ENCODE data around the gene TMCO4.
A peak's percentile ranks its signal among the peaks of the same experiment; 100 is the strongest.
"Not testable (repeated sequence)": the region's sequence is repeated elsewhere in the genome, so short reads cannot be mapped to it uniquely, and the experiment has no call there.

TMCO4 gene

DNA sequence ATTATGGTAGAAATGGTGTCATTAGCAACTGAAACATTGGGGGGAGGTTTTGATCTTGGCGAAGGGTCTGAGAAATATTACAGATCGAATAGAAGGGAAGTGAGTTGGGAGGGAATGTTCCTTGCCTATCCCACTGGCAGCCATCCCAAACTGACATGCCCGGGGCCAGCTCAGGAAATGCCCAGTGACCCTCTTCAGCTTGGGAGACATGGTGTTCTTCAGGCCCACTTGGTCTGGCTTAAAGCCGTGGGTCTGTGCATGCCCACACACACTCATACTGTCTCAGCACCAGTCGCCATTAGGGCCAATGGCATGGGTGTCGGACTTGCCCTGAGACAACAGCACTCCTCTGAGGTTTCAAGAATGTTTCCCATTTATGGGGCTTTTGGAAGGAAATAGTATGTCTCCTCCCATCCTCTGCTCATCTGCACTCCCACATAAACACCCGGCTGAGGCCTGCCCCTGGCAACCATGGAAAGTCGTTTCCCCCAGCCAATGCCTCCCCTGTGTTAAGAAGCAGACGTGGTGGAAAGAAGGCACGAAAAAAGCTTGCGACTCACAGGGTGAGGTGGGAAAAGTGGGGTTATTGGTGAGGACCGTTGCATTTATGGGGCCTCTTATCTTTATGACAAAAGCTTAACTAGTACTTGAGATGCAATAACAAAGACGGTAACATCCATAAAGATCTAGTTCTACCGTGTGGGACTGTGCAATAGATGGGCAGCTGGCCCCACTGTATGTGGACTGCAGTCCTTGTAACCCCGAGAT lies 13.3 kb upstream of the TMCO4 start:
- DNase-seq = no peak

DNA sequence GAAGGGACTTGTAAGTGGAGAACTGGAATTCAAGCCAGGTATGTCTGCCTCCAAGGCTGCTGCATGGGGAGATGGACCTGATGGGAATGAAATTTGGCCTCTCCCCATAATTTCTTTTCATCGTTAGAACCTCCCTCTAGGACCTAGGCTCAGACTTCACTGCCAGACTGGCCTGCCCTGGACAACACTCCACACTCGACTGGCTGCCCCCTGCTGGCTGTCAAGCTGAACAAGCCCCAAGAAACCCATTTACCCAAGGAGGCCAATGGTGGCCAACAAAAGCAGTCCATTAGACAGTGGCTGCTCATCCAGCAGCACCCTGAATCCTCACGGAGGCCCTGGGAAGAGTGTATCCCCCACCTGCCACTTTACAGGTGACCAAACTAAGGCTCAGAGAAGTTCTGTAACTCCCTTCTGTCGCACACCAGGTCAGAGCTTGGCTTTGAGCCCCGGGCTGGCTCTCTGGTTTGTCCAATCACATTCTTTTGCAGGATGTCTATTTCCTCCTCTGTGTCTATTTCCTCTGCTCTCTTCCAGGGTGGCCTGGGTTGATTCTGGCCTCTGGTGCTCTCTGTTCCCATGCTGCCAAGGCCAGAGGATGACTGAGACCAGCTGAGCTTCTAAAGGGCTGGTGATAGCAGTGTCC lies 11.6 kb upstream of the TMCO4 start:
- DNase-seq = no peak

DNA sequence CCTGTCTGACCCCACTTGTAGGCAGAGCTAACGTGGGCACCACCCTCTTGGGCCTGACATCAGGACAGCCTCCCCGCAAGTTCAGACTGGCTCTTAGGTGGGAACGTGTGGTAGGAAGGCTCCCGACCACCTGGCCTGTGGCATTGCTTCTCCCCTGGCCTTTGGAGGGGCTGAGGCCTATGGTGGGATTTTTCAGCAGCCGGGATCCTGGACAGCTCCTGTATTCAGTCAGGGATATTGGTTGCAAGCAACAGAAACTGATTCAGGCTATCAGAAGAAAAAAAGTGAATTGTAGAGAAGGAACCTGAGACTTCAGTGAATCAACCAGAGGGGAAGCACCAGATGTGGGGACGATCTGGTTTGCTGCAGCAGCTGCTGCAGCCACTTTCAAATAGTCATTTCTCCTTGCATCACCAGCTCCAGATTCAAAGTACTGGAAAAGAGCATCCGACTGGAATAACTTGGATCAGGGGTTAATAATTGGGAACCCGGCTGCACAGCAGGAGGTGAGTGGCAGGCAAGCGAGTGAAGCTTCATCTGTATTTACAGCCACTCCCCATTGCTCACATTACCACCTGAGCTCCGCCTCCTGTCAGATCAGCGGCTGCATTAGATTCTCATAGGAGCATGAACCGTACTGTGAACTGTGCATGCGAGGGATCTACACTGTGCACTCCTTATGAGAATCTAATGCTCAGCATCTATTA lies 9.5 kb upstream of the TMCO4 start:
- no peak for DNase-seq

DNA sequence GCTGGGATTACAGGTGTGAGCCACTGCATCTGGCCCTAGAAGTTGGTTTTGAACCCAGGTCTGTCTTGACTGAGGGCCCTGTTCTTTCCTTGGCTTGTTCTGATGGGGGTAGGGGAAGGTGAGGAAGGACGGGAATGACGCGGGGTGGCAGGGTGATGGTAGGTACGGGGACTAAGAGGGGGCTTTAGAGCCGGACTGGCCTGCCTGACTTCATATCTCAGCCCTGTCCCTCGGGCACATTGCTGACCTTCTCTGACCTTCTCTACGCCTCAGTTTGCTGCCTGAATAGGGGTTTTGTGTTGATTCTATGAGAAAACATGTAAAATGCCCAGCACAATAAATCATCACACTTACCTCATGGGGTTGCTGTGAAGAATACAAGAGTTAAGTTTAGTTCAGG lies 8.6 kb upstream of the TMCO4 start:
- DNase-seq = no peak

DNA sequence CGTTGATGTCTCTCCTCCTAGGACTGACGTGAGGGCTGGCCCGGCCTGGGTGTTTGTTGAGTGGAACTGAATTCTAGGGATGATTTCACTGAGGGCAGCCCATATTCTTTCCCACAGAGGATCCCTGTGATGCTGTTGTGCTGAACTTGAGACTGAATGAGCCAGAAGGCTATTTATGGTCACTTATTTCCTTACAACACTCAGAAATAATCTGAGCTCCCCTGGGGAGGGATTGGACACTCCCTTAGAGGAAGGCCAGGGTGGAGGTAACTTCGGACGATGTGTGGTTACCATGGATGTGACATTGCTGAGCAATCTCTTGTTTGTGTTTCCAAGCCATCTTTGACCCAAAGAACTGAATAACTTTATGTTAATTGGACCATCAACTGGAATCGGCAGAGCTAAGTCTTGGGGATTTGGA lies 5.1 kb upstream of the TMCO4 start:
- no peak for DNase-seq

DNA sequence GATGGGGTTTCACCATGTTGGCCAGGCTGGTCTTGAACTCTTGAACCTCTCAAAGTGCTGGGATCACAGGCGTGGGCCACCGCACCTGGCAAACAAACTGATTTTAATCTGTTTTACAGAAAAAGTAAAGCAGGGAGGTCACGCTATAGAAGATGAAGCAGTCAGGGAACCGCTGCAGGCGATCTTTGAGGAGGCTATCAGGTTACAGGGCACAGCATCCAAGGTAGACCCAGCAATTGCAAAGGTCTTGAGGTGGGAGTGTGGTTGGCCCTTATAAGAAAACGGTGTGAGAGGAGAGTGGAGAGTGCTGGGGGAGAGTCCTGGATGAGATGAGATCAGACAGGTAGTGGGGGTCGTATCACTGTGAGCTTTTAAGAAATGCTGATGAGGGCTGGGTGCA lies 2.6 kb upstream of the TMCO4 start:
- no peak for DNase-seq

DNA sequence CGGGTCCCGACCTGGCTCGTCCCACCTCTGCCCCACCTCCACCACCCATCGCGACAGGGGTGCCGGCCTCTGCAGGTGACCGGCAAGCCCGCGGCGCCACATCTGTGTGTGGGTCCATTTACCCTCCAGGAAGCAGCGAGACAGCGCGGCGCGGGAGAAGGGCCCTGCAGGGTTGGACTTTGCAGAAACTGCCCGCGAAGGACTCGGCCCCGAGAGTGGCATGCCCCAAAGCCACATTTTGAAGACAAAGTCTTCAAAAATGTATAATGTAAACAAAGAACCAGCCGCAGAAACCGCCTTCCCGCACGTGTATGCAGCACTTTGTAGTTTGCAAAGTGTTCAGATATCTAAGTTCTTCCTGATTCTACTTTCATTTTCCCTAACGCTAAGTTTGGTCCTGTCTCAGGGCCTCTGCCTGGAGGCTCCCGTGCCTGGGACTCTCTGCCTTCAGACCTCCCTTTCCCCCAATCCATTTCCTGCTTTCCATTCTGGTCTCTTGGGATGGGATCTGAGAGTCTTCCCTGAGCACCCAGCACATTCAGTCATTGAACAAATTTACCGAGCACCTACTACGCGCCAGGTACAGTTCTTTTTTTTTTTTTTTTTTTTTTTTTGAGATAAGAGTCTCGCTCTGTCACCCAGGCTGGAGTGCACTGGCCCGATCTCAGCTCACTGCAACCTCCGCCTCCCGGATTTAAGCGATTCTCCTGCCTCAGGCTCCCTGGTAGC lies 524 bp upstream of the TMCO4 start:
- DNase-seq = peak; percentile 54

DNA sequence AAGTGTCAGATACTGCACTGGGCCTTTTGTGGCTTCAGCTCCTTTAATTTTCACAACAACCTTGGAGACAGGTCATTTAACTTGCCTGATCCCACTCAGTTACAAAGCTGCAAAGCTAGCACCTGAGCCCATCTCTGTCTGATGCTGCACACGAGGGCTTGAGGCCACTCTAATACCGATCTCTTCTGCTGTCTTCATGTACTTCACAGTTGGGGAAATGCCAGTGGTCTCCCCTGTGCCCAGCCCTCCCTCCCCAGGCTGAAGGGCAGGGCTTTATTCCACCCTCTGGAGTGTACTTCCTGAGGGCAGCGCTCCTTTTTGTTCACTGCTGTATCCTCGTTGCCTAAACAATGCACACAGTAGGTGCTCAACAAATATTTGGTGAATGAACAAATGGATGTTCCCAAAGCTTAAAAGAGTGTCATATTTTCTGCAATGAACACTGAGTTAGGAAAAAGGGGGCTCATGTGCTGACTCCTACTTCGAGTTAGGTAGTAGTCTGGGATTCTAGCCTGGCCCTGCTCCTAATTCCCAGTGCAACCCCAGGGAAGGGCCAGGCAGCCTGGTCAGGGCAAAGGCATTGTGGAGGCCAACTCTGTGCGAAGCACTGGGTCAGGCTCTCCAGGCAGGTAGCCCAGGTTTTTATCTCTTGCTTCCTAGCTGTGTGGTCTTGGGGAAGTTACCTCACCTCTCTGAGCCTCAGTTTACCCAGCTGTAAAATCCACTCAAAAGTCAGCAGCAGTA lies 1.1 kb downstream of the TMCO4 start:
- DNase-seq = no peak

DNA sequence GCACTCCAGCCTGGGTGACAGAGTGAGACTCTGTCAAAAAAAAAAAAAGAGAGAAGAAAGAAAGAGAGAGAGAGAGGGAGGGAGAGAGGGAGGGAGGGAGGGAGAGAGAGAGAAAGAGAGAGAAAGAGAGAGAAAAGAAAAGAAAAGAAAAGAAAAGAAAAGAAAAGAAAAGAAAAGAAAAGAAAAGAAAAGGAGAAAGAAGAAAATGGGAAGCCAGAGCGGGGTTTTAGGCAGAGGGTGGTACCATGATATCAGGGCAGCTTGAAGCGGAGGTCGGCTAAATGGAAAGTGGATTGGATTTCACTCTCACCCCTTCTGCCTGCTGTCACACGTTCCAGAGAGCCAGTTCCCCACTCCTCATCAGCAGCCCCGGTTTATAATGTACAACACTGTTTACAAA lies 1.9 kb downstream of the TMCO4 start:
- no peak for DNase-seq

DNA sequence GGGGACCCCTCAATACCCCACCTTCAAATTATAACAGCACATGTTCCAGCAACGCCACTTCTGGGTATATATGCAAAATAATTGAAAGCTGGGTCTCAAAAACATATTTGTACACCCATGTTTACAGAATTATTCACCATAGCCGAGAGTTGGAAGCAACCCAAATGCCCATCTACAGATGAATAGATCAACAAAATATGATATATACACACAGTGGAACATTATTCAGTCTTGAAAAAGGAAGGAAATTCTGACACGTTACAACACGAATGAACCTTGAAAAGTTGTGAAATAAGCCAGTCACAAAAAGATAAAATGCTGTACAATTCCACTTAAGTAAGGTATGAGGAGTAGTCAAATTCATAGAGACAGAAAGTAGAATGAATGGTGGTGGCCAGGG lies 5.1 kb downstream of the TMCO4 start:
- no peak for DNase-seq

DNA sequence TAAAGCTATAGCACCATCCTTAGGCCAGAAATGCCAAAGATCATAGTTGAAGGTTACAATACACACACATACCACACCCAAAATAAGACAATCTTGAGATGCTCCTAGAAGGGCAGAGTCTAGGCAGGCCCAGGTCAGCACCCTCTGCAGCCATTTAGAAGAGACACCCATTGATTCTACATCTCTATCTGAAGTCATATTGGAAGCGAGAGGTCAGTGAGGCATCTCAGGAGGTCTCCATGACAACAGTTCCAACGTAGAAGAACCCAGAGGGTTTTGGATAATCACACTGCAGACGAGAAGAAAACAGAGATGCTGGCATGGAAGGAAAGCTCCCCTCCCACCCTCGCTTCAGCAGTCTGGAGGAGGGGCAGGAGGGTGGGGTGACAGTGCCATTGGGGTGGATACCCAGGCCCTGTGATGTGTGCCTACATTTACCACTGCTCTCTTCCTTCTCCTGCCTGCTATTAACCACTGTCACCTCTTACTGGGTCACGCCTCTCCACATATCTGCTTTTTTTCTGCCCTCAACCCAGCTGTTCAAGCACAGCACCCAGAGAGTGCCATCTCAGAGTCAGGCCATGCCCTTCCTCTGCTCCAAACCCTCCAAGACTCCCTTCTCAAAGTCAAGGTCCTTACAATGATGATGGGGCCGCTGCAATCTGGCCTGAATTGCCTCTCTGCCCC lies 6.2 kb downstream of the TMCO4 start:
- no peak for DNase-seq

DNA sequence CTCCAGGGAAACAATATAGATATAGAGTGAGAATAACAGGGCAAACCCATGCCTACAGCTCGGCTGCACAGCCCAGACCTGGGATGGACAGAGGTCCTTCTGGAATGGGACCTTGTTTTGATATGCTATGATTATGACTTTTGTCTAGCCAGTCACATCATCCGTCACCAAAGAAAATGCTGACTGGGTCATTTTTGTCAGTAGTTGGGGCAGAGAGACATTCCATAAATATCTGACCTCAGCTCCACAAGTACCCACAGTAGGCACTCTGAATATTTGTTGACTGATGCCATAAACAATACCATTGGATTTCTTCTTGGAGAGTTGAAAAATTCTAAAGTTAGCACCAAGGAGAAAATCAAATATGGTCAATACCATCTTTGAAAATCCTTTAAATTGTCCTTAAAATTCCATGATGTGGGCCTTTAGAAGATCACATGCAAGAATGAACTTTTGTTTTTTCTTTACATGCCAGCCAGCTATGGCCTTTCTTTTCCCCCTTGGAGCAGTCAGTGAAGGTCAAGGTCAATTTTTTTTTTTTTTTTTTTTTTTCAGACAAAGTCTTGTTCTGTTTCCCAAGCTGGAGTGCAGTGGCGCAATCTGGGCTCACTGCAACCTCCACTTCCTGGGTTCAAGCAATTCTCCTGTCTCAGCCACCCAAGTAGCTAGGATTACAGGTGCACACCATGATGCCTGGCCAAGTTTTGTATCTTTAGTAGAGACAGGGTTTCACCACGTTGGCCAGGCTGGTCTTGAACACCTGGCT lies 7.3 kb downstream of the TMCO4 start:
- DNase-seq = no peak

DNA sequence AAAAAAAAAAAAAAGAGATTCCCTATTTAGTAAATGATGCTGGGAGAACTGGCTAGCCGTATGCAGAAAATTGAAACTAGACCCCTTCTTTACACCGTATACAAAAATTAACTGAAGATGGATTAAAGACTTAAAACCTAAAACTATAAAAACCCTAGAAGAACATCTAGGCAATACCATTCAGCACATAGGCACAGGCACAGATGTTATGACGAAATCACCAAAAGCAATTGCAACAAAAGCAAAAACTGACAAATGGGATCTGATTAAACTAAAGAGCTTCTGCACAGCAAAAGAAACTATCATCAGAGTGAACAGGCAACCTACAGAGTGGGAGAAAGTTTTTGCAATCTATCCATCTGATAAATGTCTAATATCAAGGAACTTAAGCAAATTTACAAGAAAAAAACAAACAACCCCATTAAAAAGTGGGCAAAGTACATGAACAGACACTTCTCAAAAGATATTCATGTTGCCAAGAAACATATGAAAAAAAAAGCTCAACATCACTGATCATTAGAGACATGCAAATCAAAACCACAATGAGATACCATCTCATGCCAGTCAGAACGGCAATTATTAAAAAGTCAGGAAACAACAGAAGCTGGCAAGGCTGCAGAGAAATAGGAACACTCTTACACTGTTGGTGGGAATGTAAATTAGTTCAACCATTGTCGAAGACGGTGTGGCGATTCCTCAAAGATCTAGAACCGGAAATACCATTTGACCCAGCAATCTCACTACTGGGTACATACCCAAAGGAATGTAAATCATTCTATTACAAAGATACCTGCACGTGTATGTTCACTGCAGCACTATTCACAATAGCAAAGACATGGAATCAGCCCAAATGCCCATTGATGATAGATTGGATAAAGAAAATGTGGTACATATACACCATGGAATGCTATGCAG lies 9.4 kb downstream of the TMCO4 start:
- not testable (repeated sequence) for DNase-seq

DNA sequence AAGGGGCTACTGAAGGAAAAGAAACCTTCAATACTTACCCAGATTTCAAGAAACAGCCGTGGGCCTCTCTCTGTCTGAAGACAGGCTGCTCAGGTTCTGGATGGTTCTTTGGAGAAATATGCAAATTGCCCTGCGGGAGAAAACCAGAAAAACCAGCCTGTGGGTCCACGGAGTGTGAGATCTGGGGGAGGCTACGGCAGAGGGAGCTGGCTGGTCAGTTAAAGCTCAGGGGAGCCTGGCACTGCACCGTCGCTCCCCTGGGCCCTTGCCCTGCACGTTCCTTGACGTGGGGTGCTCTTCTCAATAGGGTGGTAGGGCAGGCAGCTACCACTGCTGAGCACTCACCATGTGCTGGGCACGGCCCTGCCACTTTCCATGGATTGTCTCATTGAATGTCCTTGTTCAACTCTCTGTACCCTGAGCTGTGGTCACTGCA lies 12.7 kb downstream of the TMCO4 start:
- DNase-seq = no peak

DNA sequence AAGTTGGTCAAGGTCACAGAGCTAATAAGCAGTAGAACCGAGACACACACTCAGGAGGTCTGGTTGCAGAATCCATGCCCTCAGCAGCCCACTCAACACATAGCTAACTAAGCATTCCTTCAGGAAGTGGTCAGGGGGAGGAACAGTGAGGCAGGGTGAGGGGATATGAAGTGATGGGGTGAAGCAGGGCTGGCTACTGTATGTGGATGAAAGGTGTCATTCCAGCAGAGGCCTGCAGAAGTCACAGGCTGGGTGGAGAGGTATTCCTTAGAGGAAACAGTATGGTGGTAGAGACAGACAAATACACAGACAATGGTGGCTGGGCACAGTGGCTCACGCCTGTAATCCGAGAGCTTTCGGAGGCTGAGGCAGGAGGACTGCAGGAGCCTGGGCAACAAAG lies 14.1 kb downstream of the TMCO4 start:
- peak; percentile 31 for DNase-seq

DNA sequence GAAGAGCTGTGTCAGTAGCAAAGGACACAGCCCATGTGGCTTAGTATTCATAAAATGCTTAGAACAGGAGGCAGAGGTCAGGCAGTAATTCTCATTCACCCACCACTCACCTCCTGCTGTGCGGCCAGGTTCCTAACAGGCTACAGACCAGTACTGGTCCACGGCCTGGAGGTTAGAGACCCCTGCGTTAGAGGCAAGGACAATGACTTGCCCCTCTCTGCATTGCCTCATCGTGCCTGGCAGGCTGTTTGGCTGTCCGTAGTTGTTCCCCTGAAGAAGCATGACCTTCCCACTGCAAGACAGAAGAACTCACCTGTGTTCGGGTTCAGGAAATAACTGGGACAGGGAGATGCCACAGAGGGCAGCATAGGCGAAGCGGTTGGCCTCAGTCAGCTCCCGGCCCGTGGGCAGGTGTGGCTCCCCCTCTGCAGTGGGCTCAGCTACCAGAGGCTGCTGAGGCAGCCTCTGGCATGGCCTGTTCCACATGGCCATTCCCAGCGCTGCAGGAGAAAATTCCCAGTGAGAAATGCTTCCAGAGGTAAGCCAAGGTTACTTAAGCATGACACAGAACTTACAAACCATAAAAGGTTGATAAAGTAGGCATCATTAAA lies 19.3 kb downstream of the TMCO4 start:
- DNase-seq = no peak

DNA sequence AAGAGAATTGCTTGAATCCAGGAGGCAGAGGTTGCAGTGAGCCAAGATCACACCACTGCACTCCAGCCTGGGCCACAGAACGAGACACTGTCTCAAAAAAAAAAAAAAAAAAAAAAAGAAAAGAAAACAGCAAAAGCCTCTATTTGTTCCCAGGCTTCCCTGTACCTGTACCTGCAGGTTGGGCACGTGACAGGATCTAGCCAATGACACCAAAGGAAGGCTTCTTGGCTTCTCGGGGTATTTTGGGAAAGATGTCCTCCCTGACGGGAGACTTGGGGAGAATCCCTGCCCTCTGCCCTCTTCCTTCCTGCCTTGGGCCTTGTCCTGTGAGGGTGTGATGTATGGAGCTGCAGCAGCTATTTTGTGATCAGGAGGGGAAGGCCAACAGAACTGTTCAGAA lies 22.8 kb downstream of the TMCO4 start:
- DNase-seq = no peak

DNA sequence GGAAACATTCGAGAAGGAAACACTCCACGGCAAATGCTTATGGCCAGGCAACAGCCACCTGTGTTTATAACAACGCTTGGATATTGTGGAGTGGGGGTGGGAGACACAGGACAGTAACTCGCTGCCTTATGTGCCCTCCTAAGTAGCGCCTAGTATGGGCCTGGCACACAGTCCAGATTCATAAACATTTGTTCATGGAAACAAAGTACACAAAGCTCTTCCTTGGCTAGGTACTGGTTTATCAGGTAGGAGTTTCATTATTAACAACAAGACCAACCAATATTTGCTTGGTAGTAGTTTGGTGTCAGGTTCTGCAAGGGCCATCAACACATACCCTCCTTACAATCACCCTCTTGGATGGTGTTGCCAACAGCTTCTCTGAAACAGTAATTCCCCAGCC lies 23.4 kb downstream of the TMCO4 start:
- no peak for DNase-seq

DNA sequence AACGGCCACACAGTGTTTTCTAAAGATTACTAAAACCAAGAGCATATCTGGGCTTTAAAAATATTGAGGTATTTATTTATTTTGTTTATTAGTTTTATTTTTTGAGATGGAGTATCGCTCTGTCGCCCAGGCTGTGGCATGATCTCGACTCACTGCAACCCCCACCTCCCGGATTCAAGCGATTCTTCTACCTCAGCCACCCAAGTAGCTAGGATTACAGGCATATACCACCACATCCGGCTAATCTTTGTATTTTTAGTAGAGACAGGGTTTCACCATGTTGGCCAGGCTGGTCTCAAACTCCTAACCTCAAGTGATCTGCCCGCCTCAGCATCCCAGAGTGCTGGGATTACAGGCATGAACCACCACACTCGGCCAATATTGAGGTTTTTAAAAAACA lies 23.9 kb downstream of the TMCO4 start:
- DNase-seq = no peak

DNA sequence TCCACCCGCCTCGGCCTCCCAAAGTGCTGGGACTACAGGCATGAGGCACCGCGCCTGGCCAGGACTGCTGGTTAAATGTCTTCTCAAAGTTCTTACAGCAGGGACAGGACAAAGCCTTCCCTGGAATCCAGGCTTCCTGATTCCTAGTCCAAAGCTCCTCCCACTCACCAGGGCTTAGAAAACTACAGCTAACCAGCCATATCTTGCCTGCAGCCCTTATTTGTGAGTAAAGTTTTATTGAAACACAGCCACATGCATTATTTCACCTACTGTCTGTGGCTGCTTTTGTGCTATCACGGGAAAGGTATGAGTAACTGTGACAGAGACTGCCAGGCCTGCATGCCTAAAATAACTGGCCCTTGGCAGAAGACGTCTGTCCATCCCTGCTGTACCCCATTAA lies 24.4 kb downstream of the TMCO4 start:
- DNase-seq = peak; percentile 60
